ENCODE data around the gene USP47. TPM values are rescaled to one million over a fixed set of nuclear protein-coding genes. Genes with fewer than 3 reads are reported as not detected.

Gene USP47
- total RNA-seq, 1 experiment from 2014 or later, result 24.2 TPM

- Histone ChIP-seq H3K9me3 (ENCODE audit: insufficient read depth, low read depth) (no peaks in the 10 kb centered on the region), H3K36me3 (ENCODE audit: low read depth) (no peaks in the 10 kb centered on the region), H3K9me2 (ENCODE audit: insufficient read depth) (no peaks in the 10 kb centered on the region), H2AFZ (no peak overlapping the region), H4K20me1 (ENCODE audit: insufficient read depth) (no peaks in the 10 kb centered on the region), H3F3A (ENCODE audit: insufficient read depth, low read depth) (no peaks in the 10 kb centered on the region), H3K4me2 (no peak overlapping the region), H3K4me3 (no peak overlapping the region), H3K27me3 (ENCODE audit: insufficient read depth, low read depth) (no peaks in the 10 kb centered on the region), H3K27ac (no peak overlapping the region), H3K4me1 (replicated peaks; ENCODE audit: insufficient read depth) (peaks cover 15% of the 10 kb centered on the region), H3K79me2 (ENCODE audit: low read depth) (no peaks in the 10 kb centered on the region)
- TF ChIP-seq, protein P1, sequence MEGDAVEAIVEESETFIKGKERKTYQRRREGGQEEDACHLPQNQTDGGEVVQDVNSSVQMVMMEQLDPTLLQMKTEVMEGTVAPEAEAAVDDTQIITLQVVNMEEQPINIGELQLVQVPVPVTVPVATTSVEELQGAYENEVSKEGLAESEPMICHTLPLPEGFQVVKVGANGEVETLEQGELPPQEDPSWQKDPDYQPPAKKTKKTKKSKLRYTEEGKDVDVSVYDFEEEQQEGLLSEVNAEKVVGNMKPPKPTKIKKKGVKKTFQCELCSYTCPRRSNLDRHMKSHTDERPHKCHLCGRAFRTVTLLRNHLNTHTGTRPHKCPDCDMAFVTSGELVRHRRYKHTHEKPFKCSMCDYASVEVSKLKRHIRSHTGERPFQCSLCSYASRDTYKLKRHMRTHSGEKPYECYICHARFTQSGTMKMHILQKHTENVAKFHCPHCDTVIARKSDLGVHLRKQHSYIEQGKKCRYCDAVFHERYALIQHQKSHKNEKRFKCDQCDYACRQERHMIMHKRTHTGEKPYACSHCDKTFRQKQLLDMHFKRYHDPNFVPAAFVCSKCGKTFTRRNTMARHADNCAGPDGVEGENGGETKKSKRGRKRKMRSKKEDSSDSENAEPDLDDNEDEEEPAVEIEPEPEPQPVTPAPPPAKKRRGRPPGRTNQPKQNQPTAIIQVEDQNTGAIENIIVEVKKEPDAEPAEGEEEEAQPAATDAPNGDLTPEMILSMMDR (conservative IDR thresholded peaks at IDR 0.05), result no peak
- TF ChIP-seq EZH2 (IDR thresholded peaks at IDR 0.05; ENCODE audit: low read depth), result no peak
- ChIA-PET CTCF (no interaction called here), POLR2A (ENCODE audit: unreplicated experiment) (no interaction called here)
- DNase-seq, result no peak
- intact Hi-C loops (cut with micrococcal nuclease; ENCODE audit: unreplicated experiment), result no loop called here
- no TSS peak for BruUV-seq (replicated peaks)
Observed at GRCh38 chr11:11973361-11973800, 131.6 kb downstream of the USP47 start.

DNA sequence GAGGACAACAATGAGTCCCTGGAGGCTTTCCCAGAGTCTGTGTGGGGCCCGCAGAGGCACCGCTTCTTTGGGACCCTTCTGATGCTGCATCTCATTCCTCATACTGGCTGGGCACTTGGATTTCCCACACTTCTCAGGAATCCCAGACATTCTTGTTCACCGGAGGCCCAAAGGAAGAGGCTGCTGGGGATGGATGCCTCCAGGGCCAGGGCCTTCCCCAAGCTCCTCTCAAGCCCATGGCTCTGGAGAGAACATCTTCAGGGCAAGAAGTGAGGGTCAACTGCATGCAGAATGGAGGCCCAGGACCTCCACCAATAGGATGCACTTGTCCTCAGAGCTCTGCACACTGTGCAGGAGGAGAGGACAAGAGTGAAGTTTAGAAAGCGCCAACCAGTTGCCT is 132.1 kb downstream of the USP47 start:
- intact Hi-C loops (cut with micrococcal nuclease; ENCODE audit: unreplicated experiment), result no loop called here
- Histone ChIP-seq H3K4me2 (no peak overlapping the region), H3K27ac (no peak overlapping the region), H2AFZ (no peak overlapping the region), H3K27me3 (ENCODE audit: insufficient read depth, low read depth) (no peaks in the 10 kb centered on the region), H3K79me2 (ENCODE audit: low read depth) (no peaks in the 10 kb centered on the region), H3K4me3 (no peak overlapping the region), H3K4me1 (replicated peaks; ENCODE audit: insufficient read depth) (peaks cover 15% of the 10 kb centered on the region), H3K9me3 (ENCODE audit: insufficient read depth, low read depth) (no peaks in the 10 kb centered on the region), H3F3A (ENCODE audit: insufficient read depth, low read depth) (no peaks in the 10 kb centered on the region), H3K9me2 (ENCODE audit: insufficient read depth) (no peaks in the 10 kb centered on the region), H4K20me1 (ENCODE audit: insufficient read depth) (no peaks in the 10 kb centered on the region), H3K36me3 (ENCODE audit: low read depth) (no peaks in the 10 kb centered on the region)
- ChIA-PET CTCF (no interaction called here), POLR2A (ENCODE audit: unreplicated experiment) (no interaction called here)
- DNase-seq, result no peak
- no TSS peak for BruUV-seq (replicated peaks)
- TF ChIP-seq, protein P1 (conservative IDR thresholded peaks at IDR 0.05), result no peak
- TF ChIP-seq EZH2 (IDR thresholded peaks at IDR 0.05; ENCODE audit: low read depth), result no peak

- Histone ChIP-seq H3K9me2 (ENCODE audit: insufficient read depth) (no peaks in the 10 kb centered on the region), H3K27me3 (ENCODE audit: insufficient read depth, low read depth) (no peaks in the 10 kb centered on the region), H2AFZ (no peak overlapping the region), H3K4me2 (no peak overlapping the region), H3K79me2 (ENCODE audit: low read depth) (no peaks in the 10 kb centered on the region), H3K36me3 (ENCODE audit: low read depth) (no peaks in the 10 kb centered on the region), H4K20me1 (ENCODE audit: insufficient read depth) (no peaks in the 10 kb centered on the region), H3K27ac (no peak overlapping the region), H3K4me3 (no peak overlapping the region), H3K4me1 (replicated peaks; ENCODE audit: insufficient read depth) (peaks cover 15% of the 10 kb centered on the region), H3K9me3 (ENCODE audit: insufficient read depth, low read depth) (no peaks in the 10 kb centered on the region), H3F3A (ENCODE audit: insufficient read depth, low read depth) (no peaks in the 10 kb centered on the region)
- CTCF ChIA-PET, result interaction anchor here (0.6 kb wide), 2 partner anchors 35 to 43 kb away, joined by 3 to 6 read pairs; no protein-coding TSS in a partner anchor
- BruUV-seq (replicated peaks), result no TSS peak
- POLR2A ChIA-PET (ENCODE audit: unreplicated experiment), result no interaction called here
- intact Hi-C loops (cut with micrococcal nuclease; ENCODE audit: unreplicated experiment), result loop anchor here (5.0 kb wide), 1 partner anchor 67 kb away; no protein-coding TSS in a partner anchor
- no peak for DNase-seq
- TF ChIP-seq, protein P1 (conservative IDR thresholded peaks at IDR 0.05), result no peak
- no peak for TF ChIP-seq EZH2 (IDR thresholded peaks at IDR 0.05; ENCODE audit: low read depth)
Observed at GRCh38 chr11:11975201-11976092, 133.7 kb downstream of the USP47 start.

All from PC-9 (cell line).